SHP77 (cell line): ENCODE results near the gene PLPP4.

Source experiments
- DNase-seq, 2 experiments: peaks; one replicate each; lab custom pipeline; 2025; lab: John Stamatoyannopoulos, UW

The PLPP4 gene

DNA sequence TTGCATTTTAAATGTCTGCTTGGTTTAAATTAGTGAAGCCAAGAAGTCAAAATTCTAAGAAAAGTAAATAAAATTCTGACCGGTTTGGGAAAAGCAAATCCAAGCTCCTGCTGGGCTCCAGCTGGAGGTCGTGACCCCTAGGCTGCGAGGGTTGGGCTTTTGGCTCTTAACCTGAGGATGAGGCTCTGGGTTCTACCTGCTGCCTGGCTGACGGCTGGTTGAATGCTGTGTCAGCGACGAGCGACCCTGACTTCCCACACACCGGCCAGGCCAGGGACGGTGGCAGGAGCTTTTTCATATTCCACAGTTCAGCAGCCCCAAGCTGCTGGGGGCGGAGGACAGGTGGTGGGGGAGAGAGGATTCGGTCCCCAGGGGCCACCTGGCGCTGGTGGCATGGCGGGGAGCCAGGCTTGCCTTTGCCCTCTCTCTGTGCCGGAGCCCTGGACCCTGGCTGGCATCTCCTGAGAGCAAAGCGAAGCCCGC is 843 bp upstream of the PLPP4 start:
- DNase-seq = no peak

DNA sequence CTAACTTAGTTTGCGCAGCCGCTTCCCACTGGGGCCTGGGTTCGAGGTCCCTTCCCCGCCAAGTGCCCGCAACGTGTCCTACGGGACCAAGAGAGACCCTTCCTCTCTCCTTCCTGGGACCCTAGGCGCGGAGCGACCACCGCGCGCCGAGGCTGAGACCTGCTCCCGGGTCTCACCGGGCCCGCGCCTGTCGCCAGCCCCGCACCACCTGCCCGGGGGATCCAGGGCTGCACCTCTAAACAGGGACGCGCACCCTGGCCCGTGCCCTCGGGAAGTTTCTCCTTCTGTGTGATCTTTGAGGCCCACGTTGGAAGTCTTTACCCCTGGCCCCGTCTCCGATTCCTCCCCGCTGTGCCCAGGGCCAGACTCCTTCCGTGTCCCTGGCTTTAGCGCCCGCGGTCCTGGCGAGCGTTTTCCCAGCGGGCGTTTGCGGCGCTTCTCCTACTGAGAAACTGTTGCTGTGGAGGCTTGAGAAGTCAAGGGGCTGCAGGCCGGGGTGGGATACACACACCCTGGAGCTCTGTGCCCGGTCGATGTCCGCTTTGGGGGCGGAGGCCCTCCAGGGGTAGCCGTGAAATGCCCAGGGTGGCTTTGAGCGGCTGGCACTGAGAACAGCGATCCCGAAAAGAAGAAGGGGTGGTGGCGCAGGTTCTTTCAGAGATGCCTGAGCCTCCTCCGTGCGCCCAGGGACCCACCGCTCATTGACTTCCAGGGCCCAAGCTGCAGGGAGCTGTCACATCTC is 575 bp downstream of the PLPP4 start:
- DNase-seq = no peak

DNA sequence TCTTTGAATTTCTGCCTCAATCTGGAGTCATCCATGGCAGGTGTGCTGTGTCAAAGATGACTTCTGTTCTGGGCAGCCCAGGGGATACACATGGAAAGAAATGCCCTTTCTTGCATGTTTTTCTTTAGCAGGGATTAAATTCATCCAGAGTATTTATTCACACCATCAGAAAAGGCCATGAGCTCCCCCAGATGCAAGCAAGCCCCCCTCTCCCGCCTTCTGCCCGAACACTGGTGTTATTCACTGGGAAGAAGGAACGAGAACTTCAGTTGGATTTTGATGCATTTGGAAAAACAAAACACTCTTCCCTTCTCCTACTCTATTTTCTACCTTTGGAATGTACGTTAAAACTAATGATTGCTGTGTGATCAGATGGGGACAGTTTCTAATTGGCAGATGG is 1.4 kb downstream of the PLPP4 start:
- no peak for DNase-seq

DNA sequence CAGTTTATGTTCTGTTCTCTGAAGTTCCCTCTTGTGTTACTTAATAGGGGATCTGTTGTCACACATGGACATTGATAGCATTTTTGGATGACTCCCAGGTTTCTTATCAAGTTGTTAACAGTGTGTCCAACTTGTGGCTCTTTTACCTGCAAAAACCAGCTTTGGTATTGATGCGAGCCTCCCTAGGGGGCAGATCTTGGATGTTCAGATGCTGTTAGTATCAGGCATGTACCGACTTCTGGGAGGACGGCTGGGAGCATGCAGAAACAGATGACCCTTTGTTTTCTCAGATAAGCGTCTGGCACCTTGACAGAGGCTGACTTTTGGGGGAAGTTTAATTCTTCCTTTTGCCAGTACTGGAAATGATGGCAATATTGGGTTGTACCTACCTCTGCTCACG is 2.2 kb downstream of the PLPP4 start:
- DNase-seq = no peak

DNA sequence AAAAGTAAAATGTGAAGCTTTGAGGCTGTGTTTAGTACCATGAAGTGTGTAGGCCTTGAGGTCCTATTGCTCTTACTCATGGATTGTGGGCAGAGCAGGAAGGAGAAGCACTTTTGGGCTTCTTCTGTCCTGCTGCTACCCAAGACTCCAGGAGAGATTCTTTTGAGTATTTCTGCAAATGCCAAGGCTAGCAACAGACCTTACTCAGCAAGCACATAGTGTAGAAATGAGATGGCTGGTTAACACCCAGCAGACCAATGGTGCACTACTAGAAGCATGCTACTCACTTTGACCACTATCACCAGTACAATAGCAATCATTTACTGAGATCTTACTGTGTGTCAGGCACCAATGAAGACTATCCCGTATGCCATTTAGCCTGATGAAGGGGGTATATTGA is 3.2 kb downstream of the PLPP4 start:
- DNase-seq = no peak

DNA sequence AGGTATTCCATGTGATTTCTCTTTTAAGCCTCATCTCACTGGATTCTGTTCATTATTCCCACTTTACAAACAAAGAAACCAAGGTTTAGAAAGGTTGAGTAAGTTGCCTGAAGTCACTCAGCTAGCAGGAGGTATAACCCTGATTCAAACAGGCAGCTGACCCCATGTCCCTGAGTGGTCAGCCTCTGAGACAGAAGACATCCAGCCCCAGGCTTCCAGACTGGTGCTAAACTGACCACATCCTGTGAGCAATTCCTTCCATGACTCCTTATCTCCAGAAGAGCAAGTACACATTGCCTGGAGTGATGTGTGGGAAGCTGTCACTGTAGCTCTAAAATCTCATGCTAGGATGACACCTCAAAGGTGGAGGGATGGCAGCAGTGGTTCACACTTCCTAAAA is 3.7 kb downstream of the PLPP4 start:
- DNase-seq = no peak

DNA sequence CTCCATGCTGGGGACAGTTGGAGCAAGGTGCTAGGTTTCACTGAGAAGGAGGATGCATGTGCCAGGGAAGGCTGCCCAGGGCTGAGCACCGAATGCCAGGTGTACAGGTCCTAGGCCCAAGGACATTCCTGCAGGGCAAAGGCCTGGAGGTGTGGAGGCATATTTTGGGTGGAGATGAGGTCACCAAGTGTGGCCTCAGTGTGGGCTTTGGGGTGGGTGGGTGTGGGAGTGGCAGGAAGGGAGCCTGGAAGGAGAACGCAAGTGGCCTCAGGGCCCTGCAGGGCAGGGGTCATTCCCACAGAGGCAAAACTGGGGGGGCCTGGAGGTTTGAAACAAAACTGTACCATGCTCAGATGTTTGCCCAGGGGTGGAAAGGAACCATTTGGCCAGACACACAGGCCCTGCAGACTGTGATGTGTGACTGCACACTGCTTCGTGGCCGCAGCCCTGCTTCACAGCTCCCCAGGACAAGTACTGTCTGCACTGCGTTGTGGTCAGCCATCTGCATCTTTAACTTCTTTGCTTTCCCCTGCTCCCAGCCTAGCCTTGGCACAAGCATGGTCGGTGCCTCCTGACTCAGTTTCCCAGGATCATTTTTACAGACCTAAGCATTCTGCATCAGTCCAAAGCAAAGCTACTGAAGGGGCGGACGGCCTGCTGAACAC is 5.1 kb downstream of the PLPP4 start:
- no peak for DNase-seq

DNA sequence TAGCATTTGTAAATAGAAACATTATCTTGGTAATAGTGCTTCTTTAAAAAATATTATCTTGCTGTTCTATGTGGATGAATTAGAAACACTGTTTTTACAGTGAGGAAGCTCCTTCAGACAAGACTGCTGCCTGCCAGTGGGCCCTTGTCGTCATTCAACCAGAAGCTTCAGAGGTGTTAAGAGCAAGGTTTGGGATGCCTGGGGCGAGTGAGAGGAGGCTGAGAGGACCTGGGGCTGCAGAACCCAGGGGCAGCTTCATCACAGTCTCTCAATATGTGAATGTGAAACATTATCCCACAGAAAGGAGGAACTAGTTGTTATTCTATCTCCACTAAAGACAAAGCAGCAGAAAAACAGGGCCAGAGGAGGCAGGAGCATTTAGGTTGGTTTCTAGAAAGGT is 8.1 kb downstream of the PLPP4 start:
- DNase-seq = no peak

DNA sequence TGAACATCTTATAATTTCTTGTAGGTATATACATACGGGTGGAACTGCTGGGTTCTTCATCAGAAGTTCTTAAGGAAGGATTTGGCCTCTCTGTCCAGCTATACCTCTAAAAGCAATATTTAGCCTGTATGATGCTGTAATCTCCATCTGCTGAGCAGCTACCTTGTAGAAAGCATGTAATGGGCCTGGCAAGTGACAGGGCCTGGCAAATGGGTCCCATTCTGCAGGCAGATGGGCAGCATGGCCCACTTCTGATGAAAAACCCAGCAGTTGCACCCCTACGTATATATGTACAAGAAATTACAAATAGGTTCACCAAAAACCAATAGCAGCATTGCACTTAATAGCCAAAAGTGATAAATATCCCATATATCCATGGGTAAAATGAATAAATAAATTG is 9.0 kb downstream of the PLPP4 start:
- no peak for DNase-seq

DNA sequence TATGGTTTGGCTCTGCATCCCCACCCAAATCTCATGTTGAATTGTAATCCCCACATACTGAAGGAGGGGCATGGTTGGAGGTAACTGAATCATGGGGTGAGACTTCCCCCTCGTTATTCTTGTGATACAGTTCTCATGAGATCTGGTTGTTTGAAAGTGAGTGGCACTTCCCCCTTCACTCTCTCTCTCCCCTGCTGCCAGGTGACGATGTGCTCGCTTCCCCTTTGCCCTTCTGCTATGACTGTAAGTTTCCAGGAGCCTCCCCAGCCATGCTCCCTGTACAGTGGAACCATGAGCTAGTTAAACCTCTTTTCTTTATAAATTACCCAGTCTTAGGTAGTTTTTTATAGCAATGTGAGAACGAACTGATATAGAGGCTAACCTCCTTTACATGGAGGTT is 16.6 kb downstream of the PLPP4 start:
- DNase-seq = no peak

DNA sequence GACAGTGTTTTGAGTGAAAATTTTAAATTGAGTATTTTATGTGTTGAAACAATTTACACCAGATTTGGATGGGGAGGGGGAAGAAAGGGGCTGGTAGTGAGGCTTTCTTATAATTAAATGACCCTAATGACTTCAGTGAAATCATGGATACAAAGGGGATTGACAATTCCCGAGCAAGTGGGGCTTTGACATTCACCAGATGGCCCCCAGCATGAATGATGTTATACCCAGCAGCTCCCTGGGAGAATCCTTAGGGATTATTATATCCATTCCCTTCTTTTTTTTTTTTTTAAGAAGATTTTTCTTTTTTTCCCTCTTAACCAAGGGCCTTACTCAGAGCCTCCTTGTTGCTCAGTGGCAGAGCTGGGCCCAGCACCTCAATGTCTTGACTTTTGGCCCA is 17.9 kb downstream of the PLPP4 start:
- DNase-seq = no peak

DNA sequence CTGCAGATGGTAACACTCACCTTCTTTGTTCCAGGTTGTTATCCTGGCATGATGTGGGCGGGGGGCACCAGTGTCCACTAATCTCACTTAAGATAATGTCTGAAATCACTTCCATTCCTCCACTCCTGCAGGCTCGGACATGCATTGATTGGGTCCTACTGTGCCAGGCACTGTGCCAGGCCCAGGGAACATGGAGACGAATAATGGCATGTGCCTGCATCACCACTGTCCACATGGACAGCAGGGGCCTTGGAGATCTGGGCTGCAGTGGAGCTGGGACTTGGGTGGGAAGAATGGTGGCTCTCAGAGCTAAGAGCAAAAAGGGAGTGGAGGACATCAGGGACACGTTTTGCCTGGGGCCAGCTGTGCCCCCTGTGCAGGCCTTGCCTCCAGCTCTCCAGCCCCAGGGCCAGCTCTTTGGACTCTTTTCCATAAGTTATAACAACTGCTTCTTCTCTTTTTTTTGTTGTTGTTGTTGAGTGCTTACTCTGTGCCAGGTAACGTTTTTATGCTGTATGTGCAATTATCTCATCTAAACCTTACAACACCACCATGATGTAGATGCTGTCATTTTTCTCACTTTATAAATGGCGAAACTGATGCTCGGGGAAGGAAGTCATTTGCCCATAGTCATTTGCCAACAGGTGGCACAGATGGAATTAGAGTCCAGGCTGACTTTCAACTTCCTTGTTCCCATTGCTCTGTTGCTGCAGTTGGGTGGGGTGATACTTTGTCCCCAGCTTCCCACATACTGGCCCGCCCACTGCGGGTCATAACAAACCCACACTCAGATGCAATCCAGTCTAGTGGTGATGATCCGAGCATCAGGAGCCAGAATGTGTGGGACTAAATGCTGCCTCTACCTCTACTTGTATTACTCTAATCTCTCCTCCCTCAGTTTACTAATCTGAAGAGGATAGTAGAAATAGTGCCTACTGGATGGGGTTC is 19.1 kb downstream of the PLPP4 start:
- DNase-seq = no peak

DNA sequence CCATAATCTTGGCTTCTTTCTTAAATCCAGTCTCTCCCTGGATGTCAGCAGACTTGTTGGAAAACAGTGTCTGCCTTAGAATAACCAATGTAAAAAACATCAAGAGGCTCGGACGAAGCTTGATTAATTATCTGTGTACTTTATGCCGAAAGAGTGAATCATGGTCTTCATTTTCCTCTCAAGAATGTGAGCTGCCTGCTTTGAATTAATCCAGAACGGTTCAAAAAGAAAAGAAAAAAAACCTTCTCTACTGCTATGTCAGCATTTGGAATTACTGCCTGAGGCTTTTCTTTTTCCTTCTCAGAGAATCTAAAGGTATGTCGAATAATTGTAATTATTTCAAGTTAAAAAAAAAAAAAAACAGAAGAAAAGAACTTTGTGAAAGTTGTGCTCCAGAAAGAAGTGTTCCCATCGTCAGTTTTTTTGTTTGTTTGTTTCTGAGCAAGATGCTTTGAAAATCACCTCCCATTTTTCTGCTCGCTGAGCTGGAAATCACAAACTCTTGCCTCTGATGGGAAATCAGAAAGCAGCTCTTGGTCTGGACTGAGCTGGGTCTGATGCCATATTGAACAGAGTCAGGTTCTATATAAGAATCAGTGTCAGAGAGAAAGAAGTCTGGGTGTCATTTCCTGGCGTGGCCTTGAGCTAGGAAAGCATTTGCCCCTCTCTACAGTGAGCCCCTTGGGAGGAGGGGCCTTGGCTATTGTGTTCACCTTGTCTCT is 20.2 kb downstream of the PLPP4 start:
- no peak for DNase-seq

DNA sequence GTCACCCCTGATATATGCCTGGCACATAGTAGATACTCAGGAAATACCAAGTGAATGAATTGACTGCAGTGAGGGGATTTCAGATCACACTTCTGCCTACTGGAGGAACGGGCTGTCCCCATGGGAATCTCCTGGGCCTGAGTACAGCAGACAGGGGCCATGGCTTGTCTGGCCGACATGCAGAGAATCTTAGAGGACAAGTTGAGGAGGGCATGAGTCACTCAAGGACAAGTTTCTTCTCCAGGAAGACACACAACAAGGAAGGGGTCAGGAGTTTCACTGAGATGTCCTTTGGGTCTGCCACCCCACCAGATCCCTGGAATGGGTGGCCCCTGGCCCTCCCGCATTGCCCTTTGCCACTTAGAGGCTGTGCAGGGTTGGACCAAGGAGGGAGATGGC is 20.7 kb downstream of the PLPP4 start:
- DNase-seq = no peak

DNA sequence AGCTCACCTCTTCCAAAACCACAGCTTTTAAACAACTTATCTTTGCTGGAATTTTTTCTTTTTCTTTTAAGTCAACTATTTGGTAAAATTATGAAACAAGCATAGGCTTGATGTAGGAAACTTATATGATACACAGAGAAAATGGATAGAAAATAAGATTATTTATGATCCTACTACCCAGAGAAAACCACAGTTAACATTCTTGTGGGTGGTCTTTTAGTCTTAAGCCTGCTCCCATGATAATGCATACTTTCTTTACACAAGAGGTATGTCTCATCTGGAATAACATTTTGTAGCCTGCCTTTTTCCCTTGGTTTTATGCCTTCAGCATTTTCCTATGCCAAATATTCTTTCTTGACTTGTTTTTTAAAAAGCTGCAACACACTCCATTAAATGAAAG is 21.4 kb downstream of the PLPP4 start:
- DNase-seq = no peak

DNA sequence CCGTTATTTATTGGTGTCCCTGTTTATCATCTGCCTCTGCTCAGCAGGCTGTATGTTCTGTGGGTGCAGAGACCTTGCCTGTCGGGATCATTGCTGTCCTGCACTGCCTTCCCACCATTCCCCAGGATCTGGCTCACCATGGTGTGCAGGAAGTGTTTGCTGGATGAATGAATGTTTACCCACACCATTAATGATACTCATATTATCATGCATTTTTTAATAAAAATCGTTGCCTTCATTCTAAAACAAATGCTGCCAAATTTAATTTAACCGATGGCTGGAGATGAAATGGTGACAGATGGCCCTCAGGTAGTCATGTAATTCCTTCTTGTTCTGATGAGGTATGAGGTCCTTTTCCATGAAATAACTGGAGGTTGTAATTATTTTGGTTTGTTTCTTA is 22.5 kb downstream of the PLPP4 start:
- DNase-seq = no peak

DNA sequence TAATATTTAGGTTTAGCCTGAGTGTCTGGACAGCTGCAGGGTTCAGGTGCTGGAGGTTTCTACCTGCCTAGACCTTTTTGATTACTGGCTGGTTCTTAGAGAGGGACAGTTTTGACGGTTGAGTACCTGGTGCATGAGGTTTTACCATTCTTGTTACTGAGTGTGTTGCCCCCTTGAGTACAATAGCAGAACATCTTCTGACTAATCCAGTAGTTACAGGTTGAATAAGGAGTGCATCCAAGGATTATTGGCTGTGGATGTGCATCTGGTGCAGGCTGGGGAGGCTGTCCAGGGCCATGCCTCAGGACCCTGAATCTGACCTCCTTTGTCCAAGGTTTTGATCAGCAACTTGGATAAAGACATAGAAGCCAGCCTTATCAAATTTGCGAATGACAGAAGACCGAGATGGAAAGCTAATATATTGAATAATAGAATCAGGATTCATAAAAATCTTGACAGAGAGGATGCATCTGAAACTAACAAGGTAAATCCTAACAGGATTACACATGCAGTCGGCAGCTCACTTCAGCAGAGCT is 23.1 kb downstream of the PLPP4 start:
- no peak for DNase-seq

DNA sequence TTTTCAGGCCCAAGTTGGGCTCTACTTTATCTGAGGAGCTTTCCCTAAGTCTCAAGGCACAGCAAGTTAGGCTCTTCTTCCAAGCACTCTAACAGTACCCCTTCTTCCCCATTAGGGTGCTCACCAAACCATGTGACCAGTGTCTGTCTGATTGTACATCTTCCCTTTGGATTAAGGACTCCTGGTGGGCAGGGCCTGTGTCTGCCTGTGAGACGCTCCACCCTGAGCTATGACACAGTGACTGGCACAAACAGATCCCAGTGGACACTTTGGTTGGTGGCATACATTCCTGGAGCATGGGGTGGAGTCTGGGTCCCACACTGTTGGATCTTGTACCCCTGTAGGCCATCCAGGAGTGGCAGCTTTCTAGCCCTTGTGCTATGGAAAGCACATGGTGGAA is 23.8 kb downstream of the PLPP4 start:
- no peak for DNase-seq

DNA sequence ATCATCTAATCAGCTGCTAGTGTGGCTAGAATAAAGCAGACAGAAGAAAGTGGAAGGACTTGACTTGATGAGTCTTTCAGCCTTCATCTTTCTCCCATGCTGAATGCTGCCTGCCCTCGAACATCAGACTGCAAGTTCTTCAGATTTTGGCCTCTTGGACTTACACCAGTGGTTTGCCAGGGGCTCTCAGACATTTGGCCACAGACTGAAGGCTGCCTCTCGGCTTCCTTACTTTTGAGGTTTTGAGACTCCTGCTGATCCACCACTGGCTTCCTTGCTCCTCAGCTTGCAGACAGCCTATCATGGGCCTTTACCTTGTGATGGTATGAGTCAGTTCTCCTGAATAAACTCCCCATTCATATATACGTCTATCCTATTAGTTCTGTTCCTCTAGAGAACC is 26.0 kb downstream of the PLPP4 start:
- DNase-seq = no peak

DNA sequence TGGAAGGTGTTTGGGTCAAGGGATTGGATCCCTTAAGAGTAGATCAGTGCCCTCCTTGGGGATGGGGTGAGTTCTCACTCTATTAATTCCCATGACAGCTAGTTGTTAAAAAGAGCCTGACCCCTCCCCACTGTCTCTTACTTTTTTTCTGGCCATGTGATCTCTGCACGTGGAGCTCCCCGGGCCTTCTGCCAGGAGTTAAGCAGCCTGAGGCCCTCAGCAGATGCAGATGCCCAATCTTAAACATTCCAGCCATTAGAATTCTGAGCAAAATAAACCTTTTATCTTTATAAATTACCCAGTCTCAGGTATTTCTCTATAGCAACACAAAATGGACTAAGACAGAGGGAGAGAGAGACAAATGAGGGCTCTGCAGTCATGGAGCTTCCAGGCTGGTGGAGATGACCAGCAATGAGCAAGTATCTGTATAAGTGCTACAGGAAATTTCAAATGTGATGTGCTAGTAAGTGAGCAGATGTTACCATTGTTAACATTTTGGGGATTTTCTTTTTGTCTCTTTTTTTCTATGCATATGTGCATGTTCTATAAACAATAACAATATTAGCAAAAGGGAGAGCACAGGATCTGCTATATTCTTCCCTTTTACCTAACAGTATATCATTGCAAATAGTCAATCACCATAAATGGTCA is 26.7 kb downstream of the PLPP4 start:
- DNase-seq = no peak

DNA sequence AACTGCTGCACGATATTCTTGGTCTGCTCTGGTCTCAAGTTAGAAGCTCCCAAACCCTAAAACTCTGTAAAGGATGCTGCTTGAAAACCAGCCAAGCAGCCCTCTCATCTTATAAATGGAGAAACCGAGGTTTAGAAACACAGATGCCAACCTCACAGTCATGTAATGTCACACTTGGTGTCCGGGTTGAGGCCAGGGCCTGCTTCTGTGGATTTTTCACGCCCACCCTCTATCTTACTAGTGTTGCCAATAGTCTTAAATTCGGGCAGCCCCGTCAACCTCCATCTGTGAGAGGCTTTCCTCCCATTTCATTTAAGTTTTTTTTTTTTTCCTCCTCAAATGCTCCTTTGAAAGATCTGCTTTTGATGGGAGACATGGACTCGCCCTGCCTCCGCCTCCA is 28.9 kb downstream of the PLPP4 start:
- no peak for DNase-seq
